ENCODE results near the gene CDK1. TPM values are rescaled to one million over a fixed set of nuclear protein-coding genes. Genes with fewer than 3 reads are reported as not detected.
"Not testable (repeated sequence)": the region's sequence is repeated elsewhere in the genome, so short reads cannot be mapped to it uniquely, and the experiment has no call there.

The CDK1 gene
- total RNA-seq, 2 experiments from 2014 or later: 96.6 to 99.7 TPM

- Mint-ChIP-seq H3K27me3 (peaks cover 7% of the 10 kb centered on the region), H3K9me3 (no peaks in the 10 kb centered on the region), H3K27ac (no peak overlapping the region), H3K4me3 (no peak overlapping the region), H3K36me3 (no peaks in the 10 kb centered on the region), H3K4me1 (peaks cover 2% of the 10 kb centered on the region)
- DNase-seq: no peak
These were observed 39.1 kb downstream of the CDK1 start for GRCh38 chr10:60817398-60817805.

GRCh38 chr10:60818134-60818770 is 40.0 kb downstream of the CDK1 start:
- Mint-ChIP-seq H3K27ac (no peak overlapping the region), H3K27me3 (peaks cover 7% of the 10 kb centered on the region), H3K4me3 (no peak overlapping the region), H3K36me3 (no peaks in the 10 kb centered on the region), H3K4me1 (peaks cover 2% of the 10 kb centered on the region), H3K9me3 (no peaks in the 10 kb centered on the region)
- DNase-seq: no peak

- Mint-ChIP-seq H3K4me1 (peaks cover 2% of the 10 kb centered on the region), H3K27me3 (peaks cover 7% of the 10 kb centered on the region), H3K27ac (no peak overlapping the region), H3K9me3 (no peaks in the 10 kb centered on the region), H3K36me3 (no peaks in the 10 kb centered on the region), H3K4me3 (no peak overlapping the region)
- no peak for DNase-seq
These were observed 41.0 kb downstream of the CDK1 start for GRCh38 chr10:60819271-60819670.

GRCh38 chr10:60820093-60820754 is 41.9 kb downstream of the CDK1 start:
- H3K4me1 Mint-ChIP-seq: peaks cover 2% of the 10 kb centered on the region
- H3K9me3 Mint-ChIP-seq: no peaks in the 10 kb centered on the region
- DNase-seq: no peak
- H3K27ac Mint-ChIP-seq: no peak overlapping the region
- H3K4me3 Mint-ChIP-seq: no peak overlapping the region
- H3K36me3 Mint-ChIP-seq: no peaks in the 10 kb centered on the region
- H3K27me3 Mint-ChIP-seq: peaks cover 4% of the 10 kb centered on the region

DNA sequence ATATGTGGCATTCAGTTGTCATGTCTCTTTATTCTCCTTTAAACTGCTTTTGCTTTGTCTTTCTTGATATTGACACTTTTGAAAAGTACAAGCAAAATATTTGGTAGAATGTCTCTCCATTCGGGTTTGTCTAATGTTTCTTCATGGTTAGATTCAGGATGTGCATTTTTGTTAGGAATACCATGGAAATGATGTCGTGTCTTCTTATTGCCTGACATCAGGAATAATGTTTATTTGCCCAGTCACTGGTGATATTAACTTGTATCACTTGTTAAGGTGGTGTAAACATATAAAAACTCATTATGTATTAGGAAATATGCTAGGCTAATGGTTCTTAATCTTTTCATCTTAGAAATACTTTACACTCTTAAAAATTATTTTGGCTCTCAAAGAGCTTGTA is 43.4 kb downstream of the CDK1 start:
- H3K4me1 Mint-ChIP-seq: peaks cover 2% of the 10 kb centered on the region
- DNase-seq: no peak
- no peak overlapping the region for H3K27ac Mint-ChIP-seq

DNA sequence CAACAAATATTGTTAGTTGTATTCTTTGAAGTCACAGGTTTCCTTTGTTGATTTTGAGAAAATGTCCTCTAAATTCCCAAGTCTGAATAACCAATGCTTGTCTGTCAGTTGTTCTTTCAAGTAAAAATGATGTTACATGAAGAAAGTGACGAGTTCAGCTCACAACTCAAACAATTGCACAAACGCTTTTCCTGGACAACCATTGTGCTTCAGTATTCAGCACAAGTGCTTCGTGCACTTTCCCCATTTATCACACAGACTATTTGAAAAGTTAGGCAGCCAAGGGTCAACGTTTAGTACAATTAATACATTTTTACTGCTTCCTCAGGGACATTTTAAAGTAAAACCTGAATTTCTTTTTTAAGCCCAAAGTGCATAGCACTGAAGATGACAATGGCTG is 44.5 kb downstream of the CDK1 start:
- no peaks in the 10 kb centered on the region for H3K27me3 Mint-ChIP-seq
- H3K27ac Mint-ChIP-seq: no peak overlapping the region
- DNase-seq: no peak
- no peaks in the 10 kb centered on the region for H3K36me3 Mint-ChIP-seq
- H3K4me3 Mint-ChIP-seq: no peak overlapping the region
- peaks cover 4% of the 10 kb centered on the region for H3K4me1 Mint-ChIP-seq
- H3K9me3 Mint-ChIP-seq: no peaks in the 10 kb centered on the region

More for the DNA sequence above, 43.4 kb downstream of the CDK1 start:
- Mint-ChIP-seq H3K4me3 (no peak overlapping the region), H3K9me3 (no peaks in the 10 kb centered on the region), H3K27me3 (no peaks in the 10 kb centered on the region), H3K36me3 (no peaks in the 10 kb centered on the region)

GRCh38 chr10:60823324-60823723 is 45.0 kb downstream of the CDK1 start:
- H3K27me3 Mint-ChIP-seq: no peaks in the 10 kb centered on the region
- H3K9me3 Mint-ChIP-seq: no peaks in the 10 kb centered on the region
- H3K27ac Mint-ChIP-seq: no peak overlapping the region

DNA sequence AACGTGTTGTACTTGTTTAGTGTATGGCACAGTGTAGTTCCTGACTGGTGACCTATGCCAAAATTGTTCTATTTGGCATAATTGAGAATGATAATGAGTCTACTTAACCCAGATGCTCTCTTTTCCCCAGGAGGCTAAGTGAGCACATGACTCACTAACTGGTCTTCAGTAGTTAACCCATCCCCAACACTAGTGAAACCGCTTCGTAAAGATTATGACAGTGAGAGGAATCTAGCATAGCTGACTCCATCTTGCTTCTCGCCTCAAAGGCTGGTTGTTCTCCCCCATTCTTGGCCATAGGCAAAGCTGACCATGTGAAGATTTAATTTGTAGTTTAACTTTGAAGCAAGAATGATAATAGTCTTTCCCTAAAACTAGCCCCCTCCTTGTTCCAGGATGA is 47.2 kb downstream of the CDK1 start:
- H3K36me3 Mint-ChIP-seq: no peaks in the 10 kb centered on the region
- H3K4me3 Mint-ChIP-seq: no peak overlapping the region
- peaks cover 8% of the 10 kb centered on the region for H3K4me1 Mint-ChIP-seq
- no peaks in the 10 kb centered on the region for H3K9me3 Mint-ChIP-seq
- no peak for DNase-seq
- peaks cover 3% of the 10 kb centered on the region for H3K27me3 Mint-ChIP-seq
- H3K27ac Mint-ChIP-seq: no peak overlapping the region

More at GRCh38 chr10:60823324-60823723, 45.0 kb downstream of the CDK1 start:
- H3K4me1 Mint-ChIP-seq: peaks cover 7% of the 10 kb centered on the region
- no peak overlapping the region for H3K4me3 Mint-ChIP-seq
- no peaks in the 10 kb centered on the region for H3K36me3 Mint-ChIP-seq
- no peak for DNase-seq

DNA sequence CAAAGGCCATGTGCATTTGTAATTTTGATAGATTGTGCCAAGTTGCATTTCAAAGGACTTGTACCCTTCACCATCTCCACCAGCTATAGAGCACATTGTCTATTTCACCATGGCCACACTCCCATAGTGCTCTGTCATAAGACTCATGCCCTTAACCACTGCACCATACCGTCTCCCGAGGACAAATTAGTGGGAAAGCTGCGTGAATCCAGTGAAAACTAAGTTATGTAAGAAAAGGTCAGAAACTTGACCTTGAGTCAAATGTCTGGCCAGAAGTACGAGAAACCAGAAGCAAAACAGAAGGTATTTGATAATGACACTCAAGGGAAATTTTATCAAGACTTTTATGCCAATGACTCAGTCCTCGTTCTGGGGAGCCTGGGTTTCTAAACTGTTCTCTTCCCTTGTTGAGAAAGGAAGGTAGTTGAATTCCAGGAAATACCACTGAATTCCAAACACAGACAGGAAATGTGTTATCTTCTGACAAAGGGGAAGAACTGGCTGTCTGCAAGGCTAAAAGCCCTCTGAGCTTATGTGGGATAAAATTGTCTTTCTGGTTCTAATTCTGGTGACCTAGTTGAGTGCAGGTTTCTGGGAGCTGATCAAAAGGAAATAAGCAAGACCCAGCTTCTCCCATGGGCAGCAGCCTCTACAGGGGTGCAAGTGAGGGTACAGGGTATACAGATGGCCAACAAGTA is 49.7 kb downstream of the CDK1 start:
- H3K4me1 Mint-ChIP-seq: peaks cover 7% of the 10 kb centered on the region
- no peak overlapping the region for H3K4me3 Mint-ChIP-seq
- H3K9me3 Mint-ChIP-seq: no peaks in the 10 kb centered on the region
- no peak overlapping the region for H3K27ac Mint-ChIP-seq
- no peak for DNase-seq
- H3K27me3 Mint-ChIP-seq: peaks cover 3% of the 10 kb centered on the region
- no peaks in the 10 kb centered on the region for H3K36me3 Mint-ChIP-seq

DNA sequence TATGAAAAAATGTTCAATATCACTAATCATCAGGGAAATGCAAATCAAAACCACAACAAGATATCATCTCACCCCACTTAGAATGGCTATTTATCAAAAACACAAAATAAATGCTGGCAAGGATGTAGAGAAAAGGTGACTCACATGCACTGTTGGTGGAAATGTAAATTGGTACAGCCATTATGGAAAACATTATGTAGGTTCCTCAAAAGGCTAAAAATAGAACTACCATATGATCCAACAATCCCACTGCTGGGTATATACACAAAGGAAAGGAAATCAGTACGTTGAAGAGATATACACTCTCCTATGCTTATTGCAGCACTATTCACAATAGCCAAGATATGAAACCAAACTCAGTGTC is 50.2 kb downstream of the CDK1 start:
- no peaks in the 10 kb centered on the region for H3K36me3 Mint-ChIP-seq
- no peak overlapping the region for H3K4me3 Mint-ChIP-seq
- DNase-seq: no peak
- no peaks in the 10 kb centered on the region for H3K9me3 Mint-ChIP-seq
- H3K4me1 Mint-ChIP-seq: peaks cover 7% of the 10 kb centered on the region
- H3K27me3 Mint-ChIP-seq: peaks cover 3% of the 10 kb centered on the region
- no peak overlapping the region for H3K27ac Mint-ChIP-seq

GRCh38 chr10:60832136-60832535 is 53.9 kb downstream of the CDK1 start:
- H3K36me3 Mint-ChIP-seq, H3K4me3 Mint-ChIP-seq, H3K27me3 Mint-ChIP-seq, H3K9me3 Mint-ChIP-seq, H3K4me1 Mint-ChIP-seq, DNase-seq, H3K27ac Mint-ChIP-seq: not testable (repeated sequence)

DNA sequence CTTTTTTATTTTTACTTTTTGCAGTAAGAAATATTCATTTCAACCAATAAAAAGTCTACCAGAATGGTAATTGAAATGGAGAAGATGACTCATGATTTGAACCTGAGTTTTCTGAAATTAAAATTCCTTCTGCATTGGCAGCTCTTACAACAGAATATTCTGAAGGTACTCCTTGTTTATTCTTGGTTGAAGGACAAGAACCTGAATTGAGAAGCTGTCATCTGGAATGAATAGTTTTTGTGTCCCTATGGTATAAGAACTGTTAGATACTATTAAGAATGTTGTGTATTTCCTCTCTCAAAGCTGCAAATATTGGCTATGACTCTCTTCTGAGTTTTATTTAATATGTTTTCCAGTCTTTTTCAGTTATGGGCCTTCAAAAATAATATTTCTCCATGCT is 56.1 kb downstream of the CDK1 start:
- DNase-seq: no peak
- Mint-ChIP-seq H3K4me3 (no peak overlapping the region), H3K36me3 (no peaks in the 10 kb centered on the region), H3K4me1 (no peaks in the 10 kb centered on the region), H3K27me3 (no peaks in the 10 kb centered on the region), H3K27ac (no peak overlapping the region), H3K9me3 (no peaks in the 10 kb centered on the region)

DNA sequence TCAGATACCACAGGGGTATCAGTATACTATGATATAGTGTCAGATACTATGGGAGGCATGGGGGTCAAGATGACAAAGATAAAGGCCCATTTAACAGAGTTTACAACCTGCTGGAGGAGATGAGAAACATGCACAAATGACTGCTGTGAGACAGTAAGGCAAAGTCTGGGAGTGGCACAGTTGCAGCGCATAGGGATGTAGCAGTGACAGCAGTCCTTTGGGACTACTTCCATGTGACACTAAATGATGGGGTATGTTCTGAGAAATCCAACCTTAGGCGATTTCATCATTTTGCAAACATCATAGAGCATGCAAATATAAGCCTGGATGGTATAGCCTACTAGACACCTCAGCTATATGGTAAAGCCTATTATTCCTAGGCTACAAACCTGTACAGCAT is 56.8 kb downstream of the CDK1 start:
- Mint-ChIP-seq H3K36me3 (no peaks in the 10 kb centered on the region), H3K4me3 (no peak overlapping the region), H3K27me3 (no peaks in the 10 kb centered on the region), H3K9me3 (no peaks in the 10 kb centered on the region), H3K4me1 (no peaks in the 10 kb centered on the region), H3K27ac (no peak overlapping the region)
- DNase-seq: no peak

DNA sequence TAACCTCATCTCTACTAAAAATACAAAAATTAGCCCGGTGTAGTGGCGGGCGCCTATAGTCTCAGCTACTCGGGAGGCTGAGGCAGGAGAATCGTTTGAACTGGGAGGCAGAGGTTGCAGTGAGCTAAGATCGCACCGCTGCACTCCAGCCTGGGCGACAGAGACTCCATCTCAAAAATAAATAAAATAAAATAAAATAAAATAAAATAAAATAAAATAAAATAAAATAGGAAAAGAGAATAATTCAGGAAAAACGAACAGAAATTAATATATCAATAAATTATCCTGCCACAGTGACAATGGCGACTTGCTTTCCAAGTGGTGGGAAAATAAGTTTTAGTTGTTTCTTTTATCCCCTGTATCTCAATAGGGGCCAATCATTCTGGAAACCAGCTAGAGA is 62.9 kb downstream of the CDK1 start:
- not testable (repeated sequence) for H3K9me3 Mint-ChIP-seq, H3K4me1 Mint-ChIP-seq, H3K4me3 Mint-ChIP-seq, H3K27me3 Mint-ChIP-seq, H3K27ac Mint-ChIP-seq, DNase-seq, H3K36me3 Mint-ChIP-seq

DNA sequence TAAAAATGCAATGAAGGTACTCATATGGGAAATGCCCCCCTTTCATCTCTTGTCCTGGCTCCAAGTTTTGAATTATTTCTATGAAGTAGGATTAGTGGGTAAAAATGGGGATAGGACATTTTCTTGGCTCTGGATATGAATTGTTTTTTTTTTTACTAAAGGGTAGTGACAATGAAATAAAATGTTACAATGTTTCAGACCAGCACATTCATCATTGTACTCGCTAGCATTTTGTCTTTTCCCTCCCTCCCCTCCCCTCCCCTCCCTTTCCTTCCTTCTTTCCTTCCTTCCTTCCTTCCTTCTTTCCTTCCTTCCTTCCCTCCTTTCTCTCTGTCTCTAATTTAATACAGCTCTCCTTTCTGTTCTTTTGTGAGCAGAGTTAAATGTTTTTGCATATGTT is 64.4 kb downstream of the CDK1 start:
- H3K27ac Mint-ChIP-seq: no peak overlapping the region
- H3K27me3 Mint-ChIP-seq: no peaks in the 10 kb centered on the region
- no peak overlapping the region for H3K4me3 Mint-ChIP-seq
- no peak for DNase-seq
- no peaks in the 10 kb centered on the region for H3K4me1 Mint-ChIP-seq
- H3K36me3 Mint-ChIP-seq: no peaks in the 10 kb centered on the region
- no peaks in the 10 kb centered on the region for H3K9me3 Mint-ChIP-seq

All from activated naive CD8-positive, alpha-beta T cell treated with anti-CD3 and anti-CD28 coated beads for 36 hours (primary cell).